Glutamatergic neuron (in vitro differentiated cells): ENCODE data around the gene SNRNP25. TPM values are rescaled to one million over a fixed set of nuclear protein-coding genes. Genes with fewer than 3 reads are reported as not detected.
A peak's percentile ranks its signal among the peaks of the same experiment; 100 is the strongest.

ENCODE experiments used
- DNase-seq: peaks from one replicate; pipeline ENCODE4 v3.0.0; 2022
- H3K27ac Mint-ChIP-seq: one replicate; pipeline ENCODE4 v1.8.0; 2020; ENCODE audit warnings: mild to moderate bottlenecking, mixed read lengths, inconsistent platforms; ENCODE audit not compliant: unreplicated experiment
- H3K27me3 Mint-ChIP-seq: one replicate; pipeline ENCODE4 v1.8.0; 2020; ENCODE audit warnings: mild to moderate bottlenecking, moderate library complexity, mixed read lengths, inconsistent platforms; ENCODE audit not compliant: unreplicated experiment
- H3K36me3 Mint-ChIP-seq: one replicate; pipeline ENCODE4 v1.8.0; 2020; ENCODE audit warnings: mild to moderate bottlenecking, mixed read lengths, inconsistent platforms; ENCODE audit not compliant: unreplicated experiment
- H3K4me1 Mint-ChIP-seq: one replicate; pipeline ENCODE4 v1.8.0; 2020; ENCODE audit warnings: mild to moderate bottlenecking, low read depth, mixed read lengths, inconsistent platforms; ENCODE audit not compliant: unreplicated experiment
- H3K4me3 Mint-ChIP-seq: one replicate; pipeline ENCODE4 v1.8.0; 2020; ENCODE audit warnings: mild to moderate bottlenecking, mixed read lengths, inconsistent platforms; ENCODE audit not compliant: unreplicated experiment
- H3K9me3 Mint-ChIP-seq: one replicate; pipeline ENCODE4 v1.8.0; 2020; ENCODE audit warnings: mild to moderate bottlenecking, moderate library complexity, mixed read lengths, inconsistent platforms; ENCODE audit not compliant: unreplicated experiment
- total RNA-seq: library from RNA; stranded (reverse); fragmentation: NEBNext Ultra II Directional; extraction: Animal tissue kit (Norgen Biotek cat#: 25700); gene quantifications from one replicate; pipeline ENCODE4 v1.2.1, GENCODE V29; 2021; ENCODE audit not compliant: unreplicated experiment
- TF ChIP-seq, protein P1 (sequence below): fragments of 200-600 bp; sonication (generic); IDR thresholded peaks from one replicate; pipeline ENCODE4 v1.5.0; 2021; ENCODE audit not compliant: partially characterized antibody, unreplicated experiment

The SNRNP25 gene
- total RNA-seq, 1 donor from 2014 or later, result 21.5 TPM

DNA sequence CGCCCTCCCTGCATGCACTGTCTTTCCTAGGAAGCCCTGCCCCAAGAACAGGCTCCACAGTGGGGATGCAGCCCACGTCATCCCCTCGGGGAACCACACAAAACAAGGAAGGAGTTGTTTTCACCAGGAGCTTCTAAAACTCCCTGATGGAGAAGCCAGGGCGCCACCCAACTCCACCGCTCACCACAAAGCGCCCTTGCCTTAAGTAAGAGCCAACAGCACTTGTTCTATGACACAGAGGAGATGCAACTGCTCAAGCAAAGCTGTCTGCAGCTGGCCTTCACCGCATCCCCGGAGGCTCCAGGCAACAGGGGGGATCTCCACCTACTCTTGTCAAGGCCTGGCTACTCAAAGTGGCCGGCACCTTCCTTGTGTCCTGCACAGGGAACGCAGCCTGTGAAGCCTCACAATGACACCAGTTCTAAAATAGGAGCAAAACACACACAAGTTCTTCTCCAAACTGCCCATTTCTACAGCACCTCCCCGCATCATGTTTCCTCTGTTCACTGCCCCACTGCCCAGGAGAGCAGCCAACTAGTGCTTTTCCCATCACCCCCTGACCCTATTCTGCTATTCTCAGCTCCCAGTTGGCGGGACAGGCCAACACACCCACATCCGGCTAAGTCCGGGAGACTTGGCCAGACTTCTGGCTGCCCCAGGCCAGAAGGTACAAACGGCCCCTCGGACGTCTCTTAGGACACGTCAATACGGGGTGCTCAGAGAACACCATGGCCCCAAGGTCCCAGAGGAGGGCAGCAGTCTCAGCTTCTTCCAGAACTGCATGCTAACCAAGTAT, 48.6 kb downstream of the SNRNP25 start:
- H3K9me3 Mint-ChIP-seq, result peaks cover 4% of the 10 kb centered on the region
- TF ChIP-seq, protein P1, sequence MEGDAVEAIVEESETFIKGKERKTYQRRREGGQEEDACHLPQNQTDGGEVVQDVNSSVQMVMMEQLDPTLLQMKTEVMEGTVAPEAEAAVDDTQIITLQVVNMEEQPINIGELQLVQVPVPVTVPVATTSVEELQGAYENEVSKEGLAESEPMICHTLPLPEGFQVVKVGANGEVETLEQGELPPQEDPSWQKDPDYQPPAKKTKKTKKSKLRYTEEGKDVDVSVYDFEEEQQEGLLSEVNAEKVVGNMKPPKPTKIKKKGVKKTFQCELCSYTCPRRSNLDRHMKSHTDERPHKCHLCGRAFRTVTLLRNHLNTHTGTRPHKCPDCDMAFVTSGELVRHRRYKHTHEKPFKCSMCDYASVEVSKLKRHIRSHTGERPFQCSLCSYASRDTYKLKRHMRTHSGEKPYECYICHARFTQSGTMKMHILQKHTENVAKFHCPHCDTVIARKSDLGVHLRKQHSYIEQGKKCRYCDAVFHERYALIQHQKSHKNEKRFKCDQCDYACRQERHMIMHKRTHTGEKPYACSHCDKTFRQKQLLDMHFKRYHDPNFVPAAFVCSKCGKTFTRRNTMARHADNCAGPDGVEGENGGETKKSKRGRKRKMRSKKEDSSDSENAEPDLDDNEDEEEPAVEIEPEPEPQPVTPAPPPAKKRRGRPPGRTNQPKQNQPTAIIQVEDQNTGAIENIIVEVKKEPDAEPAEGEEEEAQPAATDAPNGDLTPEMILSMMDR, result no peak
- H3K4me3 Mint-ChIP-seq, result no peak overlapping the region
- no peak for DNase-seq
- H3K4me1 Mint-ChIP-seq, result peaks cover 15% of the 10 kb centered on the region
- no peaks in the 10 kb centered on the region for H3K36me3 Mint-ChIP-seq
- peaks cover 9% of the 10 kb centered on the region for H3K27me3 Mint-ChIP-seq
- H3K27ac Mint-ChIP-seq, result no peak overlapping the region

- TF ChIP-seq, protein P1, result no peak
- no peaks in the 10 kb centered on the region for H3K36me3 Mint-ChIP-seq
- H3K9me3 Mint-ChIP-seq, result peaks cover 4% of the 10 kb centered on the region
- no peak overlapping the region for H3K4me3 Mint-ChIP-seq
- H3K27ac Mint-ChIP-seq, result no peak overlapping the region
- H3K27me3 Mint-ChIP-seq, result peaks cover 7% of the 10 kb centered on the region
- no peak for DNase-seq
- H3K4me1 Mint-ChIP-seq, result peaks cover 13% of the 10 kb centered on the region
These were observed 50.7 kb downstream of the SNRNP25 start for GRCh38 chr16:104355-104754.

DNA sequence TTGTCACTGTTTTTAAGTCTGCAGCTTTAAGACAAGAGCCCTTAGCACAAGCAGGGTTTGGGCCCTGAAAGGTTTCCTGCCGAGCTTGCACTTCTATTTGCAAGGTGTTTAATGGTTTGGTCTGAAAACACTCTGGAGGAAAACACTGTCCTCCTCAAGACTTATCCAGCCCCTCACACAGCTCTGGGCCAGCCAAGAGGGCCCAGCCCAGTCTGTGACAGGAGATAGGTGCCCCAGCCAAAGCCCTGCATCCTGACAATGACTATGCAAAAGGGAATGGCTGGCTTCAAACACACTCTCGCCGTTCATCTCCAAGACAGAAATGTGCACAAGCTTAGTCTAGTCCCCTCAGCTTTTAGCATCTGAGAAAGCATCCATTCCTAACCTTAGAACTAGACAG, 51.3 kb downstream of the SNRNP25 start:
- no peak overlapping the region for H3K4me3 Mint-ChIP-seq
- TF ChIP-seq, protein P1, result no peak
- H3K27me3 Mint-ChIP-seq, result peaks cover 10% of the 10 kb centered on the region
- no peak for DNase-seq
- peaks cover 4% of the 10 kb centered on the region for H3K9me3 Mint-ChIP-seq
- H3K27ac Mint-ChIP-seq, result no peak overlapping the region
- no peaks in the 10 kb centered on the region for H3K36me3 Mint-ChIP-seq
- H3K4me1 Mint-ChIP-seq, result peaks cover 12% of the 10 kb centered on the region

DNA sequence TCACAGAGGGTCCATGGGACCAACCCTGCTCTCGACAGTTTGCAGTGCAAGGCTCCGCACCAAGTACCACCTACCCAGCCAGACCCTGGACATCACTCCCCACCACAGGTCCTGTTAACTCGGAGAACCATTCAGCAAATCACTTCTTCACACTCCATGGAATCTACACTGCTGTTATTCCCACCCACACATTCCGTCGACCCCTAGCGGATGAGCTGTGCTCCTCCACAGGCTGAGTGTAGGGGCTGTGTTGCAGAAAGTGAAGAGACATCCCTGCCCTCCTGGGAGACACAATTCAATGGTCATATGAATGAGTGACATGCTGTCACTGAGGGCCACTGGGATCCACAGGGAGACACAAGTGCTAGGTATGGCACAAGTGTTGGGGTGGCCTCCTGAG, 51.9 kb downstream of the SNRNP25 start:
- H3K36me3 Mint-ChIP-seq, result no peaks in the 10 kb centered on the region
- peaks cover 4% of the 10 kb centered on the region for H3K9me3 Mint-ChIP-seq
- H3K27me3 Mint-ChIP-seq, result peaks cover 10% of the 10 kb centered on the region
- DNase-seq, result no peak
- TF ChIP-seq, protein P1, result no peak
- H3K4me3 Mint-ChIP-seq, result no peak overlapping the region
- peaks cover 8% of the 10 kb centered on the region for H3K4me1 Mint-ChIP-seq
- H3K27ac Mint-ChIP-seq, result no peak overlapping the region

DNA sequence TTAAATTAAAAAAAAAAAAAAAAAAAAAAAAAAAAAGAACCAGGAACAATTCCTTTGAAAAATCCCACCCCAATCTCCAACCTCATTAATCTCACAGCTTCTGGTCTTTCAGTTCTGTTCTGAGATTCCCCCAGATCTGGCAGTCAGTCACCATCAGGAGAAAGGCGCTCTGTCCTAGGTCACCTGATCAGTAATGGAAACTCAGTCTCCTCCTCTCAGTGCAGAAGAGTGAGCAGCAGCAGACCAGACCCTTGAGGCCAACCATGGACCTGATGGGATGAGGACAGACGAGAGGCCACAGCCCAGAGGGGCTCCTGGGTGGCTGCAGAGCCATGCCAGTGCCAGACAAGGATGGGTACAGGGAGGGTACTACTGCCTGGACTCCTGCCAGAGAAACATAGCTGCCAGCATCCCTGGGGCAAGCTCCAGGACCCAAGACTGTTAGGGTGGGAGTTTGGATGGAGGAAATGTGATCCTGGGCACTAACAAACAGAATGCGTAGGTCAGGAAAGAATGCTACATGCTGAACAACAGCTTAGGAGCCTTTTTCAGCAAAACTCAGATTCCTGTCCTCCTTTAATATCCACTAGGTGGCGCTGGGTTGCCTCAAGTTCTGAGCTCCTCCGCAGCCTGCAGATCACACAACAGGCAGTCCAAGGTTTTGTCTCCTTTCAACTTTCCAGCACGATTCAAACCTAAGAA, 53.1 kb downstream of the SNRNP25 start:
- DNase-seq, result peak; percentile 52
- peaks cover 8% of the 10 kb centered on the region for H3K4me1 Mint-ChIP-seq
- no peak overlapping the region for H3K4me3 Mint-ChIP-seq
- H3K27me3 Mint-ChIP-seq, result peaks cover 7% of the 10 kb centered on the region
- H3K9me3 Mint-ChIP-seq, result no peaks in the 10 kb centered on the region
- no peaks in the 10 kb centered on the region for H3K36me3 Mint-ChIP-seq
- TF ChIP-seq, protein P1, result peak; percentile 82
- no peak overlapping the region for H3K27ac Mint-ChIP-seq
